K562 (cell line): ENCODE results near the gene C17orf113. TPM values are rescaled to one million over a fixed set of nuclear protein-coding genes. Genes with fewer than 3 reads are reported as not detected.

Source experiments
- CTBP1 ChIP-seq: fragments of 450-650 bp; IDR thresholded peaks from 2 replicates; pipeline ENCODE4 v1.6.1; 2016; ENCODE audit warnings: borderline replicate concordance
- E2F4 ChIP-seq: sonication (generic); formaldehyde crosslinking; IDR thresholded peaks from 2 replicates; pipeline ENCODE4 v1.8.0; 2022; ENCODE audit warnings: mild to moderate bottlenecking, low read depth, missing genetic modification reagents
- ELK3 ChIP-seq: fragments of 450-650 bp; formaldehyde crosslinking; IDR thresholded peaks from 2 replicates; pipeline ENCODE4 v1.4.0; 2020; ENCODE audit warnings: mild to moderate bottlenecking
- ETS2 ChIP-seq: IDR thresholded peaks from 2 replicates; pipeline ENCODE4 v1.6.1; 2016; ENCODE audit warnings: borderline replicate concordance, missing genetic modification characterization, mild to moderate bottlenecking, moderate library complexity, missing compliant biosample characterization; ENCODE audit not compliant: poor library complexity, severe bottlenecking
- MGA ChIP-seq: fragments of 450-650 bp; IDR thresholded peaks from 2 replicates; pipeline ENCODE4 v1.6.1; 2016; ENCODE audit warnings: mild to moderate bottlenecking, moderate library complexity
- POLR2G ChIP-seq: fragments of 200-400 bp; formaldehyde crosslinking; IDR thresholded peaks from 2 replicates; pipeline ENCODE4 v1.6.1; 2017; ENCODE audit warnings: low read depth, mild to moderate bottlenecking, antibody characterized with exemption, low read length, moderate library complexity
- RBFOX2 ChIP-seq: fragments of 200-400 bp; formaldehyde crosslinking; IDR thresholded peaks from 2 replicates; pipeline ENCODE4 v1.6.1; 2017; ENCODE audit warnings: low read depth, mild to moderate bottlenecking, low read length, moderate library complexity
- ZBTB7A ChIP-seq: IDR thresholded peaks from 2 replicates; pipeline ENCODE4 v1.6.1; 2011; ENCODE audit warnings: low read depth, mild to moderate bottlenecking, low read length, moderate library complexity, borderline replicate concordance; ENCODE audit not compliant: control insufficient read depth
- ZNF212 ChIP-seq: fragments of 450-650 bp; formaldehyde crosslinking; IDR thresholded peaks from 2 replicates; pipeline ENCODE4 v1.4.0; 2020; ENCODE audit warnings: mild to moderate bottlenecking
- polyA plus RNA-seq, 8 experiments: library from polyadenylated mRNA; depleted of rRNA in 4 of 8; stranded (reverse) in 5 of 8; unstranded in 3 of 8; fragments of >200 nt; fragmentation: Nextera tagmentation in 2 of 8; fragmentation: Illumina TruSeq in 1 of 8; extraction: Ambion mirVana in 2 of 8; extraction: Trizol in 1 of 8; gene quantifications; 2 replicates each; pipeline versions ENCODE4 v1.2.1 to v1.2.3, GENCODE V29; 2011 to 2014; ENCODE audit warnings: inconsistent platforms in 1 of 8, missing spikeins in 1 of 8
- total RNA-seq, 7 experiments: library from RNA; depleted of rRNA in 6 of 7; stranded (reverse); fragments of >200 nt in 6 of 7; fragmentation: Illumina TruSeq in 2 of 7; extraction: Trizol in 2 of 7; gene quantifications; 2 replicates each; pipeline versions ENCODE4 v1.2.1 to v1.2.3, GENCODE V29; 2011 to 2021; ENCODE audit warnings: low replicate concordance in 1 of 7

Gene C17orf113
- total and polyA plus RNA-seq, 9 of the 15 experiments (the other 6 are each of a cell fraction or from before 2014, with no cell fraction given), result 0.10 to 1.2 (median 0.31) TPM

GRCh38 chr17:42027961-42028790, 22.2 kb downstream of the C17orf113 start (continued):
- TF ChIP-seq MGA (no peak), ELK3 (no peak), ETS2 (tag) (no peak), ZBTB7A (peak; percentile 1; the same call in 1 of the 2 replicates), CTBP1 (peak; percentile 20; the same call in 1 of the 2 replicates), ZNF212 (CRISPR knock-in tag) (no peak), RBFOX2 (peak; percentile 42), POLR2G (0 out of 2 replicates have a peak, but pooled peaks have one; percentile 57), E2F4 (CRISPR knock-in tag) (no peak)
